ENCODE results near the gene GOLGA6L2. TPM values are rescaled to one million over a fixed set of nuclear protein-coding genes. Genes with fewer than 3 reads are reported as not detected.

The GOLGA6L2 gene
- total RNA-seq, 2 donors from 2014 or later: 1.4 TPM; not detected in 1

GRCh38 chr15:23397779-23398178, 49.3 kb downstream of the GOLGA6L2 start:
- no peaks in the 10 kb centered on the region for H3K4me1 ChIP-seq (replicated peaks)
- WGBS: 57% methylated on average over 7 of the region's 7 CpGs
- H3K27ac ChIP-seq: no peak overlapping the region
- DNase-seq (ENCODE audit: low spot score): peak; percentile 10
- H3K4me3 ChIP-seq: no peak overlapping the region
- no peaks in the 10 kb centered on the region for H3K9me3 ChIP-seq
- no peaks in the 10 kb centered on the region for H3K36me3 ChIP-seq
- TF ChIP-seq CTCF (IDR thresholded peaks at IDR 0.05) (no peak), POLR2AphosphoS5 (IDR thresholded peaks at IDR 0.05) (peak; percentile 60)
- intact Hi-C loops (cut with DNase I): no loop called here
- no peaks in the 10 kb centered on the region for H3K27me3 ChIP-seq (replicated peaks; ENCODE audit: insufficient read depth)

- no peaks in the 10 kb centered on the region for H3K4me1 ChIP-seq (replicated peaks)
- no peak for TF ChIP-seq POLR2AphosphoS5 (IDR thresholded peaks at IDR 0.05)
- no peak for TF ChIP-seq CTCF (IDR thresholded peaks at IDR 0.05)
- TF ChIP-seq POLR2A (IDR thresholded peaks at IDR 0.05): no peak
- H3K27ac ChIP-seq: no peak overlapping the region
- no peaks in the 10 kb centered on the region for H3K36me3 ChIP-seq
- intact Hi-C loops (cut with DNase I): no loop called here
- no peak overlapping the region for H3K4me3 ChIP-seq
- 77% methylated on average over 5 of the region's 5 CpGs for WGBS
- H3K27me3 ChIP-seq (replicated peaks; ENCODE audit: insufficient read depth): no peaks in the 10 kb centered on the region
- no peaks in the 10 kb centered on the region for H3K9me3 ChIP-seq
- no peak for DNase-seq (ENCODE audit: low spot score)
Measured at GRCh38 chr15:23395832-23396231, 51.2 kb downstream of the GOLGA6L2 start.

- Histone ChIP-seq H3K27me3 (replicated peaks; ENCODE audit: insufficient read depth) (no peaks in the 10 kb centered on the region), H3K36me3 (no peaks in the 10 kb centered on the region), H3K27ac (no peak overlapping the region), H3K9me3 (no peaks in the 10 kb centered on the region), H3K4me3 (no peak overlapping the region), H3K4me1 (replicated peaks) (no peaks in the 10 kb centered on the region)
- intact Hi-C loops (cut with DNase I): no loop called here
- WGBS: 67% methylated on average over 15 of the region's 15 CpGs
- DNase-seq (ENCODE audit: low spot score): no peak
- no peak for TF ChIP-seq CTCF (IDR thresholded peaks at IDR 0.05)
- TF ChIP-seq POLR2A (IDR thresholded peaks at IDR 0.05): no peak
- TF ChIP-seq POLR2AphosphoS5 (IDR thresholded peaks at IDR 0.05): no peak
Measured at GRCh38 chr15:23395030-23395692, 51.9 kb downstream of the GOLGA6L2 start.

Other genes with a start within 250 kb of the GOLGA6L2 start
- not detected for gene GOLGA6L26, start 113.0 kb downstream of the GOLGA6L2 start, total RNA-seq
- 1 to 10 TPM in 1 of 2 donors, under 1 TPM in 1; 0.05 to 1.5 TPM for gene GOLGA8S, start 92.5 kb downstream of the GOLGA6L2 start, total RNA-seq
- 1 to 10 TPM in 1 of 2 donors, not detected in 1; 1.8 TPM for gene MKRN3, start 118.4 kb upstream of the GOLGA6L2 start, total RNA-seq
- 1 to 10 TPM in 1 of 2 donors, under 1 TPM in 1; 0.82 to 3.1 TPM for gene MAGEL2, start 200.6 kb upstream of the GOLGA6L2 start, total RNA-seq
- 100 to 1,000 TPM in 1 of 2 donors, 10 to 100 TPM in 1; 46.9 to 121 TPM for gene NDN, start 240.1 kb upstream of the GOLGA6L2 start, total RNA-seq

All from prostate gland (tissue), 2 donors.